Measurements from ENCODE around the gene SURF6.
A peak's percentile ranks its signal among the peaks of the same experiment; 100 is the strongest.

Gene SURF6

DNA sequence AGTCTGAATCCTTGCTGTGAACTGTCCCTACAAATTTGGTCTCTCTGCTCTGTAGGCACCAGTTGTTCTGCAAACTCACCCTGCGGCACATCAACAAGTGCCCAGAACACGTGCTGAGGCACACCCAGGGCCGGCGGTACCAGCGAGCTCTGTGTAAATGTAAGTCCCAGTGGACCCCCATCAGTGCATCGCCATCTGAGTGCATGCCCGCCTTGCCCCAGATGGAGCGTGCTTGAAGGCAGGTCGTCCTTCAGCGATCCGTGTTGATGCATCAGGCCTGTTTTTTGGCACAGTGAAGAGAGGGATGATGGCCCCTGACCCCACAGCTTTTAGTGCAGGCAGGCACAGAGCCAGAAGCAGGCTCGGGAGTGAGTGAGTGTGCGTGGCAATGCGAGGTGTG lies 21.7 kb upstream of the SURF6 start:
- no peak for DNase-seq (ENCODE audit: low spot score)
- TF ChIP-seq, protein P1, sequence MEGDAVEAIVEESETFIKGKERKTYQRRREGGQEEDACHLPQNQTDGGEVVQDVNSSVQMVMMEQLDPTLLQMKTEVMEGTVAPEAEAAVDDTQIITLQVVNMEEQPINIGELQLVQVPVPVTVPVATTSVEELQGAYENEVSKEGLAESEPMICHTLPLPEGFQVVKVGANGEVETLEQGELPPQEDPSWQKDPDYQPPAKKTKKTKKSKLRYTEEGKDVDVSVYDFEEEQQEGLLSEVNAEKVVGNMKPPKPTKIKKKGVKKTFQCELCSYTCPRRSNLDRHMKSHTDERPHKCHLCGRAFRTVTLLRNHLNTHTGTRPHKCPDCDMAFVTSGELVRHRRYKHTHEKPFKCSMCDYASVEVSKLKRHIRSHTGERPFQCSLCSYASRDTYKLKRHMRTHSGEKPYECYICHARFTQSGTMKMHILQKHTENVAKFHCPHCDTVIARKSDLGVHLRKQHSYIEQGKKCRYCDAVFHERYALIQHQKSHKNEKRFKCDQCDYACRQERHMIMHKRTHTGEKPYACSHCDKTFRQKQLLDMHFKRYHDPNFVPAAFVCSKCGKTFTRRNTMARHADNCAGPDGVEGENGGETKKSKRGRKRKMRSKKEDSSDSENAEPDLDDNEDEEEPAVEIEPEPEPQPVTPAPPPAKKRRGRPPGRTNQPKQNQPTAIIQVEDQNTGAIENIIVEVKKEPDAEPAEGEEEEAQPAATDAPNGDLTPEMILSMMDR (IDR thresholded peaks at IDR 0.05; ENCODE audit: extremely low read depth, missing control alignments) = no peak

DNA sequence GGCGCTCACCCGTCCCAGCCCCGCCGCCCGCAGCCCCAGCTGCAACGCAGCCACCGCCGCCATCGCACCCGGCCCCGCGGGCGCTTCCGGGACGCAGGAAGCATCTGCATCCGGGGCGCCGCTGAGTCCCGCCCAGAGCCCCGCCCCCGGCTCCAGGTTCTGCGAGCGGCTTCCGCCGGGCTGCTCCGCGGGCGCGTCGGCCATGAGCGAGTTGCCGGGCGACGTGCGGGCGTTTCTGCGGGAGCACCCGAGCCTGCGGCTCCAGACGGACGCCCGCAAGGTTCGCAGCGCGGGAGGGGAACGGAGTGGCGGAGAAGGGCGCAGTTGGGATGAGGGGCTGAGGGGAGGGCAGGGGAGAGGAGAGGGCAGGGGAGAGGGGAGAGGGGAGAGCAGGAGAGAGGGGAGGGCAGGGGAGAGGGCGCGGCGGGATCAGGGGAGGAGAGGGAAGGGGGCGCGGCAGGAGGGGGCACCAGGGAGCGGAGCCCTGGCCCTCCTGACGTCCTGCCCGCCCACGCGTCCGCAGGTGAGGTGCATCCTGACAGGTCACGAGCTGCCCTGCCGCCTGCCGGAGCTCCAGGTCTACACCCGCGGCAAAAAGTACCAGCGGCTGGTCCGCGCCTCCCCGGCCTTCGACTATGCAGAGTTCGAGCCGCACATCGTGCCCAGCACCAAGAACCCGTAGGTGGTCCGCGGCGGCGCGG lies 20.6 kb upstream of the SURF6 start, which contains the start of the genes SURF1 and SURF2:
TSS of gene SURF1 (minus strand) at position 97 of the 701 bp plus-strand sequence. CDS start at position 63, 34 bp downstream.
TSS of gene SURF2 (plus strand) at position 160 of the 701 bp plus-strand sequence. CDS start at position 203, 43 bp downstream.
- DNase-seq (ENCODE audit: low spot score) = peak; percentile 96
- TF ChIP-seq, protein P1 (IDR thresholded peaks at IDR 0.05; ENCODE audit: extremely low read depth, missing control alignments) = no peak

DNA sequence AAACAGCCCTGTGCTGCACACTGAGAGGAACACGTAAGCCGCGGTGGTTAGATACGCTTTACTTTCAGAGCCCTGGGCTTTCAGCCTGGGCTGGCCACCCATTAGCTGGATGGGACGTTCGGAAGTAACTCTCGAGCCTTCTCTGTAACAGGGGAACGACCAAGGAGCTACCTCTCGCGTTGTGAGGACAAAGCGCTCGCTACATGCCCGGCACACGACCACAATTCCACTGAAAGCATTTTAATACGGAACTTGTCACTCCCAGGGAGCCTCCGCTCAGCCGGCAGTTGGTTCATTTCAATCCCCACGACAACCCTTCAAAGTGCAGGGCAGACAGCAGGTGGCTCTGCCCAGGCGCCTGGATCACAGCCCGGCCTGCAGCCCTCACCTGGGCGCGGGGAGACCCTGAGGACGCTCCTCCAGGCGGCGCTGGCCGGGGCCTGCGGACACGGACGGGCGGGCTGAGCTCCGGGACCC lies 19.9 kb upstream of the SURF6 start:
- TF ChIP-seq, protein P1 (IDR thresholded peaks at IDR 0.05; ENCODE audit: extremely low read depth, missing control alignments) = no peak
- no peak for DNase-seq (ENCODE audit: low spot score)

DNA sequence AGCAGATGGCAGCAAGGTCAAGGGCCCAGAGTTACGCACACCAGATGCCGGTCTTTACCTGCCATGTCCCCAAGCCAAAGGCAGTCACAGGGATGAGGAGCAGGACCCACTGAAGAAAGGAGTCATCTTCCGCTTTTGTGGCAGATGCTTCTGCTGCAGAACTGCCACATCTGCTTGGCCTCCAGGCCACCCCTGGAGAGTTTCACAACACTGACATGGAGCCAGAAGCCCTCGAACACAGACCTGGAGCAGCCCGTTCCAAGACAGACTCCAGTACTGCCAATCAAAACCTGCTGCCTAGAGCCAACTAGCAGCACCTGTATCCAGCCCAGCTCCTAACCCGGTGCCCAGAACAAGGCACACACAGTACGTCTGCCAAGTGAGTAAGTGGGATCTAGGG lies 18.8 kb upstream of the SURF6 start:
- TF ChIP-seq, protein P1 (IDR thresholded peaks at IDR 0.05; ENCODE audit: extremely low read depth, missing control alignments) = no peak
- DNase-seq (ENCODE audit: low spot score) = no peak

DNA sequence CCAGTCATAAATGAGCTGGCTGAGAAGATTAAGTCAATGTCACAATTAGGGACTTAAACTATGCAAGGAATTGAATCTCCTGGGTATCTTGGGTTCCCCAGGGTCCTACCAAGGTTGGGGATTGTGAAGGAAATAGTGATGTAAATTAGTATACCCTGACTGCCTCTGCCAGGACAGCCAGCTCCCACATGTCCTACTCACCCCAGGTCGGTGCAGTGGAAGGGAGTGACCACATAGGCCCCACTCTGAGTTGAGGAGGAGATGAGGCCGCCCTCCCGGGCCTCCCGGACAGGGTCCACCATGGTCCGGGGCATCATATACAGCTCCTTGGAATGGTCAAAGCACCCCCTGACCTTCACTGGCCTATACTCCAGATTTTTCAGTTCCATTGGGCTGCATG lies 17.6 kb upstream of the SURF6 start:
- DNase-seq (ENCODE audit: low spot score) = no peak
- TF ChIP-seq, protein P1 (IDR thresholded peaks at IDR 0.05; ENCODE audit: extremely low read depth, missing control alignments) = no peak

DNA sequence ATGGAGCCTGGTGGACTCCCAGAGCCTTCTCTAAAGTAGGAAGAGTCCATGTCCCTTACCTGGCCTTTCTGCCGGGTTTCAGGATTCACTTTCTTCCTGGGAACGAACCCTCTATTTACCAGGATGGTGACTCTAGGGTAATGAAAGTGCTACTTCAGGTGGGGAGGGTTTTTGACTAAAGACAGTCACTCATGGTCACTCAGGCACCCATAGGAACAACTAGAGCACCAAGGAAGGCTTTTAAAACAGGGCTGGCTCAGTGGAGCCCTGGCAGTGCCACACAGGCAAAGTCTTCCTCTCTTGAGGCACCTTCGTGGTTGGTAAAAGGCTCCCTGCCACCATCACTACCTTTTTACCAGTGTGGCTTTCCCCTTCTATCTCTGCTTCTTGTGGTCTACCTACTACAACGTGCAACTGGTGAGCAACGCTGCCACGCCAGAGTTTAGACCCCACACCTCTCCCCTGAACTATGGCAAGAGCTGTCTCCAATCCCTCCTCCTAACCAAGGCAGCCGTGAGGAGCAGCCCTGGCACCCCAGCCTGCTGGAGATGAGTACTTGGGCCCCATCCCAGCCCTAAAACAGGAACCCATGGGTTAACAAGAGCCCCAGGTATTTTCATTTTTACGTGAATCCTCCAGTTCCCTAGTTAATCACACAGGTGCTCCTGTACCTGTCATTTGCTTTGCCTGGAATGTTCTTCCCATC lies 16.8 kb upstream of the SURF6 start:
- TF ChIP-seq, protein P1 (IDR thresholded peaks at IDR 0.05; ENCODE audit: extremely low read depth, missing control alignments) = no peak

More for the DNA sequence above, 16.8 kb upstream of the SURF6 start:
- DNase-seq (ENCODE audit: low spot score) = no peak
